GM21423 (cell line): ENCODE measurements around the gene TMEM131L.
"Not testable (repeated sequence)": the region's sequence is repeated elsewhere in the genome, so short reads cannot be mapped to it uniquely, and the experiment has no call there.

Experiments
- ATAC-seq: cut with Tn5 transposase; IDR thresholded peaks from one replicate; pipeline ENCODE4 v1.9.1; 2021; ENCODE audit warnings: mild to moderate bottlenecking, moderate library complexity; ENCODE audit not compliant: unreplicated experiment

TMEM131L gene

GRCh38 chr4:153466081-153466948 is at the start of gene TMEM131L:
Gene TMEM131L (plus strand): TSS chr4:153466360. CDS start chr4:153466398, 38 bp downstream.
- ATAC-seq: peak; percentile 32

- ATAC-seq: not testable (repeated sequence)
Observed at GRCh38 chr4:153416456-153416855, 49.7 kb upstream of the TMEM131L start.

- no peak for ATAC-seq
Observed at GRCh38 chr4:153418121-153418520, 48.0 kb upstream of the TMEM131L start.

GRCh38 chr4:153418558-153418957 is 47.6 kb upstream of the TMEM131L start:
- no peak for ATAC-seq

GRCh38 chr4:153419029-153419428 is 47.1 kb upstream of the TMEM131L start:
- no peak for ATAC-seq

GRCh38 chr4:153419673-153420278 is 46.4 kb upstream of the TMEM131L start:
- no peak for ATAC-seq

GRCh38 chr4:153420361-153420760 is 45.8 kb upstream of the TMEM131L start:
- ATAC-seq: no peak

- peak; percentile 68 for ATAC-seq
Observed at GRCh38 chr4:153421941-153422340, 44.2 kb upstream of the TMEM131L start.

- peak; percentile 59 for ATAC-seq
Observed at GRCh38 chr4:153426207-153426885, 39.8 kb upstream of the TMEM131L start.

GRCh38 chr4:153427363-153428071 is 38.6 kb upstream of the TMEM131L start:
- ATAC-seq: no peak

GRCh38 chr4:153428941-153429475 is 37.2 kb upstream of the TMEM131L start:
- ATAC-seq: no peak

GRCh38 chr4:153432965-153433753 is 33.0 kb upstream of the TMEM131L start:
- peak; percentile 87 for ATAC-seq

- ATAC-seq: no peak
Observed at GRCh38 chr4:153433754-153434105, 32.4 kb upstream of the TMEM131L start.

GRCh38 chr4:153434190-153434589 is 32.0 kb upstream of the TMEM131L start:
- no peak for ATAC-seq

GRCh38 chr4:153438916-153439756 is 27.0 kb upstream of the TMEM131L start:
- peak; percentile 71 for ATAC-seq

GRCh38 chr4:153439831-153440230 is 26.3 kb upstream of the TMEM131L start:
- peak; percentile 4 for ATAC-seq

GRCh38 chr4:153440475-153440874 is 25.7 kb upstream of the TMEM131L start:
- peak; percentile 29 for ATAC-seq

GRCh38 chr4:153447175-153447905 is 18.8 kb upstream of the TMEM131L start:
- ATAC-seq: no peak
